Left renal cortex interstitium (tissue), 4 donors: ENCODE measurements around the gene SEMA4C. TPM values are rescaled to one million over a fixed set of nuclear protein-coding genes. Genes with fewer than 3 reads are reported as not detected.

Experiments
- DNase-seq, 4 donors: peaks; one replicate each; pipeline ENCODE4 v3.0.0-alpha.2; 2013; ENCODE audit warnings: low read depth in 4 of 4, low spot score in 2 of 4, missing footprints in 1 of 4
- polyA plus RNA-seq, 4 donors: library from polyadenylated mRNA; unstranded; fragments of 120-200 nt; gene quantifications; one replicate each; pipeline ENCODE4 v1.2.1, GENCODE V29; 2013; ENCODE audit not compliant: insufficient read length in 4 of 4

The SEMA4C gene
- polyA plus RNA-seq, 4 donors = 31.9 to 52.8 (median 43.4) TPM

- no peak for DNase-seq
Measured at GRCh38 chr2:96844405-96844808, 25.5 kb downstream of the SEMA4C start.

- no peak for DNase-seq
Measured at GRCh38 chr2:96843538-96844268, 26.2 kb downstream of the SEMA4C start, which contains the start of gene ANKRD23. ANKRD23 (minus strand) TSS chr2:96844021; CDS start chr2:96843992, 29 bp downstream.

- no peak for DNase-seq
Measured at GRCh38 chr2:96842600-96842999, 27.3 kb downstream of the SEMA4C start.

GRCh38 chr2:96841701-96842495 is 28.0 kb downstream of the SEMA4C start:
- no peak for DNase-seq

GRCh38 chr2:96839875-96840850 is 29.7 kb downstream of the SEMA4C start:
- no peak for DNase-seq

GRCh38 chr2:96839293-96839874 is 30.5 kb downstream of the SEMA4C start:
- DNase-seq = no peak

- no peak for DNase-seq
Measured at GRCh38 chr2:96838345-96839292, 31.3 kb downstream of the SEMA4C start.

- no peak for DNase-seq
Measured at GRCh38 chr2:96837575-96837974, 32.3 kb downstream of the SEMA4C start.

- no peak for DNase-seq
Measured at GRCh38 chr2:96835830-96836229, 34.0 kb downstream of the SEMA4C start.

GRCh38 chr2:96832754-96833507 is 36.9 kb downstream of the SEMA4C start:
- no peak for DNase-seq

- no peak for DNase-seq
Measured at GRCh38 chr2:96832408-96832753, 37.5 kb downstream of the SEMA4C start.

GRCh38 chr2:96831679-96832078 is 38.2 kb downstream of the SEMA4C start:
- no peak for DNase-seq

GRCh38 chr2:96830044-96830562 is 39.8 kb downstream of the SEMA4C start:
- no peak for DNase-seq

- DNase-seq = no peak
Measured at GRCh38 chr2:96828874-96829273, 41.0 kb downstream of the SEMA4C start.

- no peak for DNase-seq
Measured at GRCh38 chr2:96828436-96828835, 41.4 kb downstream of the SEMA4C start.

GRCh38 chr2:96826546-96827278 is 43.2 kb downstream of the SEMA4C start:
- no peak for DNase-seq

- no peak for DNase-seq
Measured at GRCh38 chr2:96825057-96825456, 44.8 kb downstream of the SEMA4C start.
